ENCODE measurements around the gene COBL.

Gene COBL

DNA sequence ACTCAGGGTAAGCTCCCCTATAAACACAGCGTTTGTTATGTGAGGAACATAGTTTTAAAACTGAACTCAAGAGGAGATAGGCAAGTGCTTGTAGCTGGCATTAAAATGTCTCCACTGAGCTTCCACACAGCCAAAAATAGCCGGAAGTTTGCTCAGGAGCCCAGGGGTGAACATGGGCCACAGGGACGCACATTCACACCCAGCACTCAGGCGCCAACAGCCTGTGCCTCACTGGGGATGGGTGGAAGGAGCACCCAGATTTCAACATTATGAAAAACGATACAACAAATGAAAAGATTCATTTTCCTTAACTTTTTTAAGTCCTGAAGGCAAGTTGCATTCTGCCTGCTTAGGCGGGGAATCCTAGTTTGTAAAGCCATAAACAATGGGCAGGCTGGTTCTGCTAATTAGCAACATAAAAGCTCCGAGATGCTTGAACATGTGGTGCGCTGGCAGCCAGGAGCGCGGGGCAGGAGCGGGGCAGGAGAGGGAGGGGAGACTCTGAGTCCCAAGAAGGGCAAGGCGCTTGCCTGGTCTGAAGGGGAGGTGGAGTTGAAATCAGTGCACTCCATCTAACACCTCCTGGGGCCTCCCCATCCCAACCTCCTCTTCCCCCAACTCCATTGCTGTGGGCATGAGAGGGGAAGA lies 235.9 kb downstream of the COBL start:
- TF ChIP-seq, protein P1, sequence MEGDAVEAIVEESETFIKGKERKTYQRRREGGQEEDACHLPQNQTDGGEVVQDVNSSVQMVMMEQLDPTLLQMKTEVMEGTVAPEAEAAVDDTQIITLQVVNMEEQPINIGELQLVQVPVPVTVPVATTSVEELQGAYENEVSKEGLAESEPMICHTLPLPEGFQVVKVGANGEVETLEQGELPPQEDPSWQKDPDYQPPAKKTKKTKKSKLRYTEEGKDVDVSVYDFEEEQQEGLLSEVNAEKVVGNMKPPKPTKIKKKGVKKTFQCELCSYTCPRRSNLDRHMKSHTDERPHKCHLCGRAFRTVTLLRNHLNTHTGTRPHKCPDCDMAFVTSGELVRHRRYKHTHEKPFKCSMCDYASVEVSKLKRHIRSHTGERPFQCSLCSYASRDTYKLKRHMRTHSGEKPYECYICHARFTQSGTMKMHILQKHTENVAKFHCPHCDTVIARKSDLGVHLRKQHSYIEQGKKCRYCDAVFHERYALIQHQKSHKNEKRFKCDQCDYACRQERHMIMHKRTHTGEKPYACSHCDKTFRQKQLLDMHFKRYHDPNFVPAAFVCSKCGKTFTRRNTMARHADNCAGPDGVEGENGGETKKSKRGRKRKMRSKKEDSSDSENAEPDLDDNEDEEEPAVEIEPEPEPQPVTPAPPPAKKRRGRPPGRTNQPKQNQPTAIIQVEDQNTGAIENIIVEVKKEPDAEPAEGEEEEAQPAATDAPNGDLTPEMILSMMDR (conservative IDR thresholded peaks at IDR 0.05; ENCODE audit: low read length), result no peak
- DNase-seq (ENCODE audit: low read depth), result no peak
- H3K4me3 ChIP-seq (ENCODE audit: low read length), result no peak overlapping the region

DNA sequence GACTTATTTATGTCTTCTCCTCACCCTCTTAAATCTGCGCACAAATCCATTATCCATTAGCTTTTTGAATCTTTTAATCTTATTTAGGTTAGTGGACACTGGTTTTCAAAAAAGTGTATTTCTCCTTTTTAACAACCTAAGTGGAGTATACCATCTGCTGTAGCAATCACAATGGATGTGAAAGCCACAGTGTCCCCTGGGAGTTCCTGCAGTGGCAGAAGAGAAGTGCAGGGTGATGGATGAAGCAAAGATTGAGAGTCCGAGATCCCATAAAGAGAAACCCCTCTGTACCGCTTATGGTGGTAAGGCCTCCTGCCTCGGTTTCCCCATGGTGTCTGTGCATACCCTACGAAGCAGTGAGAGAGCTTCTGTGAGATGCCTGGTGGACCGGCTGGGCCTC lies 236.4 kb downstream of the COBL start:
- no peak overlapping the region for H3K4me3 ChIP-seq (ENCODE audit: low read length)
- no peak for DNase-seq (ENCODE audit: low read depth)
- TF ChIP-seq, protein P1 (conservative IDR thresholded peaks at IDR 0.05; ENCODE audit: low read length), result no peak

DNA sequence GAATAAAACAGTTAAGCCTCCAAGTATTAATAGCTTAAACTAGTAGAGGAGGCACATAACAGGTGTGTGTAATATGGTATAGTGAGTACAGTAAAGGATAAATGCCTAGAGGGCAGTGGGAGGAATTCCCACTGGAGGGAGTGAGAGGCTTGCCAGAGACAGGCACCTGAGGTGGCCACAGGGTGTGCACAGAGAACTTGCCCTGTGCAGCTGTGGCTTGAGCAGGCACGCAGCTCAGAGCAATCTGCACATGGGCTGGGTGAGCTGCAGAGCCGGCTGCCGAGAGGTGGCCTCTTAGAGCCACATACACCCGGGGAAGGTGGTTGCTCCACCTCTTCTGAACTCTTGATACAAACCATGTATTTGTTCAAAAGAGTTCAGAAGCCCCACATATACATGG lies 237.1 kb downstream of the COBL start:
- H3K4me3 ChIP-seq (ENCODE audit: low read length), result no peak overlapping the region
- no peak for DNase-seq (ENCODE audit: low read depth)
- TF ChIP-seq, protein P1 (conservative IDR thresholded peaks at IDR 0.05; ENCODE audit: low read length), result no peak

DNA sequence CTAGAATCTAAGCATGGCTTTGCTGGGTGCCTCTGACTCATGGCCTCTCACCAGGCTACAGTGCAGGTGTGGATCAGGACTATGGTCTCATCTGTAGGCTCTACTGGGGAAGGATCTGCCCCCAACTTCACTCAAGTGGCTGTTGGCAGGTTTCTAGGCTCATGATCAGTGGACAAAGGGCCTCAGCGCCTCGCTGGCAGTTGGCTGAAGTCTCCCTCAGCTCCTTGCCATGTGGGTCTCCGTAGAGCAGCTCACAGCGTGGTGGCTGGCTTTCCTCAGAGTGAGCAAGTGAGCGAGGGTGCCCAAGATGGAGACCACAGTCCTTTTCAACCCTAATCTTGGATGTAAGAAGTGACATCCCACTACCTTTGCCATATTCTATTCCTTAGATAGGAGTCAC lies 238.0 kb downstream of the COBL start:
- no peak overlapping the region for H3K4me3 ChIP-seq (ENCODE audit: low read length)
- DNase-seq (ENCODE audit: low read depth), result no peak
- TF ChIP-seq, protein P1 (conservative IDR thresholded peaks at IDR 0.05; ENCODE audit: low read length), result no peak

DNA sequence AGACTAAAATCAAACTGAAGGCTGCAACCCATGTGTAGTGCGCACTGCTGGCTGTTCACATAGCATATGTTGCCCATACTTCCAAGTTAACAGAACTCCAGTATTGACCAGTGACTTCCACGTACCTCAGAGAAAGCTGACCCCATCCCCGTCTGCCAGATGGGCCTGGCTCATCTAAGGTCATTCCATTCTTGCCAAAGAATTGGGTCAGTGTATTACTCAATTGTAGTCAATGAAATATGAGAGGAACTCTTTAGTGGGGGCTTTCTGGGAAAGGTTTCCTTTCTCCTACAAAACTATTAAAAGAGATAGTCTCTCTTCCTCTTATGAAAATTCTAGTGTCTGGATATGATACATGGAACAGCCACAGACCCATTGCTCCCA lies 238.6 kb downstream of the COBL start:
- DNase-seq (ENCODE audit: low read depth), result no peak
- TF ChIP-seq, protein P1 (conservative IDR thresholded peaks at IDR 0.05; ENCODE audit: low read length), result no peak
- no peak overlapping the region for H3K4me3 ChIP-seq (ENCODE audit: low read length)

DNA sequence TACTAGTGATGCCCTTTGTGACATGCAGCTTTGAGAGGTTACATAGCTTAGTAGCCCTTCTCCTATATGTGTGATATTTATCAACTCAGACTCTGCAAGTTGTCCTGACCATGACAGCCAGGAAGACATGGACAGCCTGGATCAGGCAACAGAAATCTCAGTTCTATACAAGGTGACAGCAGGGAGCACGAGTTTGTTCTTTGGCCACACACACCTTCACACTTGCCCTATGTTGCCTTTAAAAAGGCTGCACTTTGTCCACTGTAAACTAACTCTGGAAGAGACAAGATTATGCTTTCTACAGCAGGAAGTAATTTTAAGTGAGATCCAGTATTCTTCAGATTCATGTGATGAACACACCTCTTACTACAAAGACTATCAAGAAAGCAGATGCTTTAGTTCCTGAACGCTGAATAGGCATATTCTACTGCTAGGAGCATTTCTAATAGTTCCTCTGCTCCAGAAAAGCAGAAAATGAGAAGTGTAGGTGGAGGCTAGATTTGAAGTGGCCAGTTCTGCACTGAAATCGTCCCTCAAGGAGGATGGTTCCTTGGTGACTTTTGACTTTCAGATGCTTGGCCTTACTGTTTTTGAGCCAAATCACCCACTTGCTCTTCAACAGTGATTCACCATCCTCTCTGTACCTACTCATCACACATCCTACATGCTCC lies 239.2 kb downstream of the COBL start:
- DNase-seq (ENCODE audit: low read depth), result no peak
- TF ChIP-seq, protein P1 (conservative IDR thresholded peaks at IDR 0.05; ENCODE audit: low read length), result no peak
- no peak overlapping the region for H3K4me3 ChIP-seq (ENCODE audit: low read length)
